ENCODE data around the gene MTHFSD.

Gene MTHFSD

GRCh38 chr16:86524029-86524428 lies 31.0 kb downstream of the MTHFSD start:
- DNase-seq (ENCODE audit: low spot score) = no peak

GRCh38 chr16:86523166-86523740 lies 31.8 kb downstream of the MTHFSD start:
- Histone ChIP-seq H3K4me3 (no peak overlapping the region), H3K27ac (no peak overlapping the region)
- DNase-seq (ENCODE audit: low spot score) = no peak
- TF ChIP-seq CTCF (IDR thresholded peaks at IDR 0.05) = no peak

More at GRCh38 chr16:86524029-86524428, 31.0 kb downstream of the MTHFSD start:
- Histone ChIP-seq H3K27ac (no peak overlapping the region), H3K4me3 (no peak overlapping the region)
- TF ChIP-seq CTCF (IDR thresholded peaks at IDR 0.05) = no peak

GRCh38 chr16:86522634-86523033 lies 32.4 kb downstream of the MTHFSD start:
- no peak for DNase-seq (ENCODE audit: low spot score)
- H3K4me3 ChIP-seq = no peak overlapping the region
- no peak for TF ChIP-seq CTCF (IDR thresholded peaks at IDR 0.05)
- no peak overlapping the region for H3K27ac ChIP-seq

GRCh38 chr16:86521236-86522197 lies 33.5 kb downstream of the MTHFSD start:
- no peak for TF ChIP-seq CTCF (IDR thresholded peaks at IDR 0.05)
- DNase-seq (ENCODE audit: low spot score) = no peak

GRCh38 chr16:86520317-86521210 lies 34.5 kb downstream of the MTHFSD start:
- TF ChIP-seq CTCF (IDR thresholded peaks at IDR 0.05) = no peak
- DNase-seq (ENCODE audit: low spot score) = no peak
- H3K4me3 ChIP-seq = no peak overlapping the region
- no peak overlapping the region for H3K27ac ChIP-seq

More at GRCh38 chr16:86521236-86522197, 33.5 kb downstream of the MTHFSD start:
- Histone ChIP-seq H3K27ac (no peak overlapping the region), H3K4me3 (no peak overlapping the region)

- Histone ChIP-seq H3K27ac (no peak overlapping the region), H3K4me3 (peak overlapping the region; percentile 26)
- no peak for DNase-seq (ENCODE audit: low spot score)
- peak; percentile 85 for TF ChIP-seq CTCF (IDR thresholded peaks at IDR 0.05)
Measured at GRCh38 chr16:86519649-86520316, 35.3 kb downstream of the MTHFSD start.

Data from coronary artery (tissue), 2 donors.